Liver (tissue), 9 donors: ENCODE data around the gene GPT2. TPM values are rescaled to one million over a fixed set of nuclear protein-coding genes. Genes with fewer than 3 reads are reported as not detected.
A peak's percentile ranks its signal among the peaks of the same experiment; 100 is the strongest.

ENCODE experiments used
- DNase-seq: peaks from one replicate; pipeline ENCODE4 v3.0.0-alpha.2; 2017; ENCODE audit warnings: low spot score
- H3K27ac ChIP-seq, 2 donors: one replicate each; pipeline ENCODE4 v1.7.0; 2013; ENCODE audit warnings: inconsistent platforms in 2 of 2, low read length in 2 of 2, control low read depth in 1 of 2, low read depth in 1 of 2, mild to moderate bottlenecking in 1 of 2
- H3K27me3 ChIP-seq, 4 donors: one replicate each; pipeline versions ENCODE4 v1.6.1 to v1.7.0; 2013; ENCODE audit warnings: low read length in 3 of 4, inconsistent platforms in 1 of 4, mild to moderate bottlenecking in 1 of 4, moderate library complexity in 1 of 4; ENCODE audit not compliant: control insufficient read depth in 4 of 4, insufficient read depth in 4 of 4
- H3K36me3 ChIP-seq, 4 donors: one replicate each; pipeline versions ENCODE4 v1.6.1 to v1.7.0; 2013; ENCODE audit warnings: low read length in 3 of 4, mild to moderate bottlenecking in 3 of 4, low read depth in 1 of 4, moderate library complexity in 1 of 4; ENCODE audit not compliant: control insufficient read depth in 4 of 4, insufficient read depth in 3 of 4
- H3K4me1 ChIP-seq, 4 donors: one replicate each; pipeline versions ENCODE4 v1.6.1 to v1.7.0; 2013; ENCODE audit warnings: low read length in 3 of 4, mild to moderate bottlenecking in 3 of 4, moderate library complexity in 1 of 4; ENCODE audit not compliant: control insufficient read depth in 4 of 4, insufficient read depth in 4 of 4
- H3K4me3 ChIP-seq, 3 donors: one replicate each; pipeline versions ENCODE4 v1.6.1 to v1.7.0; 2013; ENCODE audit warnings: low read length in 3 of 3, control low read depth in 1 of 3, low read depth in 1 of 3, mild to moderate bottlenecking in 1 of 3
- H3K9ac ChIP-seq, 2 donors: one replicate each; pipeline ENCODE4 v1.7.0; 2013; ENCODE audit warnings: low read length in 2 of 2, mild to moderate bottlenecking in 2 of 2, moderate library complexity in 2 of 2, control low read depth in 1 of 2, low read depth in 1 of 2
- H3K9me3 ChIP-seq, 4 donors: one replicate each; pipeline versions ENCODE4 v1.6.1 to v1.7.0; 2013; ENCODE audit warnings: low read length in 3 of 4; ENCODE audit not compliant: control insufficient read depth in 4 of 4
- EGR1 ChIP-seq, 2 donors: IDR thresholded peaks; 2 replicates each; pipeline ENCODE4 v1.6.1; 2016 to 2018; ENCODE audit warnings: antibody characterized with exemption in 2 of 2, low read depth in 2 of 2
- FOXA1 ChIP-seq: IDR thresholded peaks from 2 replicates; pipeline ENCODE4 v1.6.1; 2016; ENCODE audit warnings: antibody characterized with exemption
- FOXA2 ChIP-seq: IDR thresholded peaks from 2 replicates; pipeline ENCODE4 v1.6.1; 2016; ENCODE audit warnings: antibody characterized with exemption
- GABPA ChIP-seq, 2 donors: IDR thresholded peaks in 1 of 2; conservative IDR thresholded peaks in 1 of 2; 2 replicates each; pipeline ENCODE4 v1.6.1; 2016; ENCODE audit warnings: antibody characterized with exemption in 2 of 2, mild to moderate bottlenecking in 1 of 2, moderate library complexity in 1 of 2
- HNF4A ChIP-seq, 2 donors: conservative IDR thresholded peaks; 2 replicates each; pipeline ENCODE4 v1.6.1; 2016; ENCODE audit warnings: antibody characterized with exemption in 2 of 2, mild to moderate bottlenecking in 2 of 2
- HNF4G ChIP-seq: IDR thresholded peaks from 2 replicates; pipeline ENCODE4 v1.6.1; 2016; ENCODE audit warnings: antibody characterized with exemption
- JUND ChIP-seq, 2 donors: IDR thresholded peaks; 2 replicates each; pipeline ENCODE4 v1.6.1; 2016; ENCODE audit warnings: antibody characterized with exemption in 2 of 2
- NR2F2 ChIP-seq: IDR thresholded peaks from 2 replicates; pipeline ENCODE4 v1.6.1; 2016; ENCODE audit warnings: antibody characterized with exemption
- RAD21 ChIP-seq, 2 donors: IDR thresholded peaks; 2 replicates each; pipeline ENCODE4 v1.6.1; 2016; ENCODE audit warnings: antibody characterized with exemption in 2 of 2, mild to moderate bottlenecking in 2 of 2
- RXRA ChIP-seq, 2 donors: IDR thresholded peaks; 2 replicates each; pipeline ENCODE4 v1.6.1; 2017 to 2018; ENCODE audit warnings: antibody characterized with exemption in 2 of 2, mild to moderate bottlenecking in 1 of 2
- SP1 ChIP-seq: IDR thresholded peaks from 2 replicates; pipeline ENCODE4 v1.6.1; 2018; ENCODE audit warnings: antibody characterized with exemption, mild to moderate bottlenecking
- WGBS: extraction: QIAGEN DNeasy Blood & Tissue Kit; methylation state at CpG from one replicate; pipeline ENCODE4 v1.1.7; 2013; 5-methylcytosine and 5-hydroxymethylcytosine counted together
- polyA plus RNA-seq, 2 donors: library from polyadenylated mRNA; stranded (reverse) in 1 of 2; unstranded in 1 of 2; fragments of 200-250 nt in 1 of 2; fragments of >200 nt in 1 of 2; fragmentation: Nextera tagmentation in 1 of 2; extraction: Ambion mirVana in 1 of 2; gene quantifications; one replicate each; pipeline versions ENCODE4 v1.2.1 to v1.2.3, GENCODE V29; 2013 to 2015
- total RNA-seq, 2 donors: library from RNA; depleted of rRNA; stranded (reverse); fragments of >200 nt; gene quantifications; one replicate each; pipeline ENCODE4 v1.2.3, GENCODE V29; 2014
- TF ChIP-seq, protein P1 (sequence below): fragments of 150-350 bp; IDR thresholded peaks from 2 replicates; pipeline ENCODE4 v1.5.1; 2017; ENCODE audit warnings: improper control_type of control experiment, low read depth, low read length; ENCODE audit not compliant: missing input control
- TF ChIP-seq, protein P2 (sequence below): IDR thresholded peaks from 2 replicates; pipeline ENCODE4 v1.6.1; 2016; ENCODE audit warnings: antibody characterized with exemption
- TF ChIP-seq, protein P3 (sequence below): IDR thresholded peaks from 2 replicates; pipeline ENCODE4 v1.6.1; 2016; ENCODE audit warnings: antibody characterized with exemption
- TF ChIP-seq, protein P4 (sequence below): IDR thresholded peaks from 2 replicates; pipeline ENCODE4 v1.6.1; 2016; ENCODE audit warnings: antibody characterized with exemption, mild to moderate bottlenecking
- donor health status: healthy.
- donor health status: healthy.
- donor health status: healthy.
- donor health status: healthy.
- donor health status: healthy.

The GPT2 gene
- total and polyA plus RNA-seq, 4 donors: 6.8 to 78.3 (median 47.0) TPM

DNA sequence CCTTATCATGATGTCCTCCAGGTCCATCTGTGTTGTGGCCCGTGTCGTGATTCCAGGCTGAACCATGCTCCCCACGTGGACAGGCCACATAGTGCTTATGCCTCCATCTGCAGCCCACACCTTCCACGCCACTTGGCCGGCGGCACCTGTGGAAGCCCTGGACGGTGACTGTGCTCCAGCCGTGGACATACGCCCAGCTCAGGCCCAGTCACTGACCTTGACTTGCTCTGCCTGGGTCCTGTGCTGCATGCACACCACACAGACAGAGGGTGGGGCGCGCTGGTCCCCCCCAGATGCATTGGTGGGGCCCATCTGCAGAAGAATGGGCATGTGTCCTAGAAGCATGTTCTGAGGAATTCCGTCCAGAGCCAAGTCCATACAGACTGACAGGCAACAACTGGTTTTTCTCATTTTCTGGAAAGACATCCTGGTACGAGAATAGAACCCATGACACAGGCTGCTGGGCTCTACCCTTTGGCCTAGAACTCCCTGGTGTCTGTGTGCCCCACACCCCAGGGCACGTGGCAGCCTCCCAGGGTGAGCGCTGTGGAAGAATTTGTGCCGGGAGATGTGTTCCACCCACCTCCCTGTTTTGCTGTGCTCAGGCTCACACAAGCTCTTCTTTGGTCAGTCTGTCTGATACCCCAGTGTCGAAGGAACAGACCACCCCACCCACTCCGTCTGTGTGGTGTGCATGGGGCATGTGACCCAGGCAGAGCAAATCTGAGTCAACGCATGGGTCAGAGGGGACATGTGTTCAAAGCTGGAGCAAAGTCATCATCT lies 39.5 kb downstream of the GPT2 start:
- Histone ChIP-seq H3K9ac (no peak overlapping the region), H3K27ac (no peak overlapping the region), H3K36me3 (peaks cover 30 to 61% (median 47%) of the 10 kb centered on the region in 4 donors), H3K9me3 (no peaks in the 10 kb centered on the region), H3K4me3 (no peak overlapping the region), H3K27me3 (no peaks in the 10 kb centered on the region), H3K4me1 (peaks cover 5 to 22% (median 15%) of the 10 kb centered on the region in 4 donors)
- no peak for TF ChIP-seq HNF4A (conservative IDR thresholded peaks at IDR 0.05)
- TF ChIP-seq NR2F2: peak; percentile 27
- no peak for DNase-seq
- 87% methylated on average over 19 of the region's 19 CpGs for WGBS

DNA sequence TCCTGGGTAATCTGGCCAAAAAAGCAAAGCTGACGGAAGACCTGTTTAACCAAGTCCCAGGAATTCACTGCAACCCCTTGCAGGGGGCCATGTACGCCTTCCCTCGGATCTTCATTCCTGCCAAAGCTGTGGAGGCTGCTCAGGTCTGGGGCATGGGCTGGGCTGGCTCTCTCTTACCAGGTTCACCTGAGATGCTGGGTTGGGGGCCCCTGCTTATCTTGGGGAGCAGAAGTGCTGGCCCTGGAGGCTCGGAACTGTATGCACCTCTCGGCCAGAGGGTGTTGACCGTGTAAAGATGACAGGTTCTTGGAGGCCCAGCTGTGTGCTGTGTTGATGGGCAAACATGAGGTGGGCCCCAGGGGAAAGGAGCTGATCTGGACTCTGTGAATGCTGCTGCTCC lies 40.2 kb downstream of the GPT2 start:
- H3K4me3 ChIP-seq: no peak overlapping the region
- peaks cover 5 to 16% (median 10%) of the 10 kb centered on the region in 4 donors for H3K4me1 ChIP-seq
- no peak overlapping the region for H3K9ac ChIP-seq
- H3K9me3 ChIP-seq: no peaks in the 10 kb centered on the region
- H3K27ac ChIP-seq: no peak overlapping the region
- no peaks in the 10 kb centered on the region for H3K27me3 ChIP-seq
- WGBS: 86% methylated on average over 6 of the region's 6 CpGs
- TF ChIP-seq FOXA1 (no peak), HNF4A (conservative IDR thresholded peaks at IDR 0.05) (no peak), NR2F2 (no peak), JUND (IDR thresholded peaks at IDR 0.05) (no peak), RXRA (IDR thresholded peaks at IDR 0.05) (no peak), SP1 (no peak), HNF4G (no peak)
- TF ChIP-seq, protein P1, sequence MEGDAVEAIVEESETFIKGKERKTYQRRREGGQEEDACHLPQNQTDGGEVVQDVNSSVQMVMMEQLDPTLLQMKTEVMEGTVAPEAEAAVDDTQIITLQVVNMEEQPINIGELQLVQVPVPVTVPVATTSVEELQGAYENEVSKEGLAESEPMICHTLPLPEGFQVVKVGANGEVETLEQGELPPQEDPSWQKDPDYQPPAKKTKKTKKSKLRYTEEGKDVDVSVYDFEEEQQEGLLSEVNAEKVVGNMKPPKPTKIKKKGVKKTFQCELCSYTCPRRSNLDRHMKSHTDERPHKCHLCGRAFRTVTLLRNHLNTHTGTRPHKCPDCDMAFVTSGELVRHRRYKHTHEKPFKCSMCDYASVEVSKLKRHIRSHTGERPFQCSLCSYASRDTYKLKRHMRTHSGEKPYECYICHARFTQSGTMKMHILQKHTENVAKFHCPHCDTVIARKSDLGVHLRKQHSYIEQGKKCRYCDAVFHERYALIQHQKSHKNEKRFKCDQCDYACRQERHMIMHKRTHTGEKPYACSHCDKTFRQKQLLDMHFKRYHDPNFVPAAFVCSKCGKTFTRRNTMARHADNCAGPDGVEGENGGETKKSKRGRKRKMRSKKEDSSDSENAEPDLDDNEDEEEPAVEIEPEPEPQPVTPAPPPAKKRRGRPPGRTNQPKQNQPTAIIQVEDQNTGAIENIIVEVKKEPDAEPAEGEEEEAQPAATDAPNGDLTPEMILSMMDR: no peak
- TF ChIP-seq, protein P2, sequence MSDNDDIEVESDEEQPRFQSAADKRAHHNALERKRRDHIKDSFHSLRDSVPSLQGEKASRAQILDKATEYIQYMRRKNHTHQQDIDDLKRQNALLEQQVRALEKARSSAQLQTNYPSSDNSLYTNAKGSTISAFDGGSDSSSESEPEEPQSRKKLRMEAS: no peak
- DNase-seq: no peak
- peaks cover 35 to 66% (median 51%) of the 10 kb centered on the region in 4 donors for H3K36me3 ChIP-seq

DNA sequence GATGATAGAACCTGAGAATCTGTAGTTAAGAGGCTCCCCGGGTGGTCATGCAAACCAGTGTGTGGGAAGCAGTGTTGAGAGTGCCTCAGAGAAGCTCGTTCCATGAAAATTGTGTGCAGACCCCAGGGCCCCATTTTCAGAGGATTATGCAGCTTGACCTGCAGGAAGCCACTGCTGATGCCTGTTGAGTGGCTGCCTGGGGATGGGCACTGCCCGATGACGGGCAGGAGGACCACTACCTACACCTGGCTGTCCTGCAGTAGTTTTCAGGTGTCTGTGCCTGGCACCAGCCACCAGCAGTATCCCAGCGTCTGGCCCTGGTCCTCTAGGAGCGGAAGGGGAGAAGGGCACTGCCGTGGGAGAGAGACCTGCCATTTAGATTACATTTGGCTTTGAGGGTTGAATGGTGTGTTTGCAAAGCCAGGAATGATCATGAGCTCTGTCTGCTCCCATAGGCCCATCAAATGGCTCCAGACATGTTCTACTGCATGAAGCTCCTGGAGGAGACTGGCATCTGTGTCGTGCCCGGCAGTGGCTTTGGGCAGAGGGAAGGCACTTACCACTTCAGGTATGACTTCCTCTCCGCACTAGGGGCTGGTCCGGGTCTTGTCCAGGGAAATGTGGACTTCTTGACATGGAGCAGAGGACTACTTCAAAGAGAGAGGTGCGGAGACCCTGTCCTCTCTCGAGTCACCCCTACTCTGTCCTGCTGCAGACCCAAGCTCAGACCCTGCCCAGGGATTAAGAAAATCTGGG lies 42.5 kb downstream of the GPT2 start:
- DNase-seq: no peak
- 96% methylated on average over 13 of the region's 13 CpGs for WGBS
- TF ChIP-seq, protein P1: no peak
- TF ChIP-seq SP1: no peak
- no peak for TF ChIP-seq GABPA (IDR thresholded peaks at IDR 0.05 in 1 of 2, conservative IDR thresholded peaks at IDR 0.05 in 1 of 2)
- TF ChIP-seq NR2F2: no peak
- no peak for TF ChIP-seq EGR1 (IDR thresholded peaks at IDR 0.05; ENCODE audit: low read depth in 2 of 2)
- TF ChIP-seq FOXA2: no peak
- no peak for TF ChIP-seq RAD21 (IDR thresholded peaks at IDR 0.05)
- no peak for TF ChIP-seq JUND (IDR thresholded peaks at IDR 0.05)
- TF ChIP-seq, protein P3, sequence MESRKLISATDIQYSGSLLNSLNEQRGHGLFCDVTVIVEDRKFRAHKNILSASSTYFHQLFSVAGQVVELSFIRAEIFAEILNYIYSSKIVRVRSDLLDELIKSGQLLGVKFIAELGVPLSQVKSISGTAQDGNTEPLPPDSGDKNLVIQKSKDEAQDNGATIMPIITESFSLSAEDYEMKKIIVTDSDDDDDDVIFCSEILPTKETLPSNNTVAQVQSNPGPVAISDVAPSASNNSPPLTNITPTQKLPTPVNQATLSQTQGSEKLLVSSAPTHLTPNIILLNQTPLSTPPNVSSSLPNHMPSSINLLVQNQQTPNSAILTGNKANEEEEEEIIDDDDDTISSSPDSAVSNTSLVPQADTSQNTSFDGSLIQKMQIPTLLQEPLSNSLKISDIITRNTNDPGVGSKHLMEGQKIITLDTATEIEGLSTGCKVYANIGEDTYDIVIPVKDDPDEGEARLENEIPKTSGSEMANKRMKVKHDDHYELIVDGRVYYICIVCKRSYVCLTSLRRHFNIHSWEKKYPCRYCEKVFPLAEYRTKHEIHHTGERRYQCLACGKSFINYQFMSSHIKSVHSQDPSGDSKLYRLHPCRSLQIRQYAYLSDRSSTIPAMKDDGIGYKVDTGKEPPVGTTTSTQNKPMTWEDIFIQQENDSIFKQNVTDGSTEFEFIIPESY: no peak
- TF ChIP-seq, protein P4, sequence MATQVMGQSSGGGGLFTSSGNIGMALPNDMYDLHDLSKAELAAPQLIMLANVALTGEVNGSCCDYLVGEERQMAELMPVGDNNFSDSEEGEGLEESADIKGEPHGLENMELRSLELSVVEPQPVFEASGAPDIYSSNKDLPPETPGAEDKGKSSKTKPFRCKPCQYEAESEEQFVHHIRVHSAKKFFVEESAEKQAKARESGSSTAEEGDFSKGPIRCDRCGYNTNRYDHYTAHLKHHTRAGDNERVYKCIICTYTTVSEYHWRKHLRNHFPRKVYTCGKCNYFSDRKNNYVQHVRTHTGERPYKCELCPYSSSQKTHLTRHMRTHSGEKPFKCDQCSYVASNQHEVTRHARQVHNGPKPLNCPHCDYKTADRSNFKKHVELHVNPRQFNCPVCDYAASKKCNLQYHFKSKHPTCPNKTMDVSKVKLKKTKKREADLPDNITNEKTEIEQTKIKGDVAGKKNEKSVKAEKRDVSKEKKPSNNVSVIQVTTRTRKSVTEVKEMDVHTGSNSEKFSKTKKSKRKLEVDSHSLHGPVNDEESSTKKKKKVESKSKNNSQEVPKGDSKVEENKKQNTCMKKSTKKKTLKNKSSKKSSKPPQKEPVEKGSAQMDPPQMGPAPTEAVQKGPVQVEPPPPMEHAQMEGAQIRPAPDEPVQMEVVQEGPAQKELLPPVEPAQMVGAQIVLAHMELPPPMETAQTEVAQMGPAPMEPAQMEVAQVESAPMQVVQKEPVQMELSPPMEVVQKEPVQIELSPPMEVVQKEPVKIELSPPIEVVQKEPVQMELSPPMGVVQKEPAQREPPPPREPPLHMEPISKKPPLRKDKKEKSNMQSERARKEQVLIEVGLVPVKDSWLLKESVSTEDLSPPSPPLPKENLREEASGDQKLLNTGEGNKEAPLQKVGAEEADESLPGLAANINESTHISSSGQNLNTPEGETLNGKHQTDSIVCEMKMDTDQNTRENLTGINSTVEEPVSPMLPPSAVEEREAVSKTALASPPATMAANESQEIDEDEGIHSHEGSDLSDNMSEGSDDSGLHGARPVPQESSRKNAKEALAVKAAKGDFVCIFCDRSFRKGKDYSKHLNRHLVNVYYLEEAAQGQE: no peak
- TF ChIP-seq RXRA (IDR thresholded peaks at IDR 0.05): no peak

More for the DNA sequence above, 42.5 kb downstream of the GPT2 start:
- no peak overlapping the region for H3K9ac ChIP-seq
- no peak overlapping the region for H3K4me3 ChIP-seq
- H3K4me1 ChIP-seq: no peaks in the 10 kb centered on the region
- H3K27ac ChIP-seq: no peak overlapping the region
- no peaks in the 10 kb centered on the region for H3K9me3 ChIP-seq
- no peaks in the 10 kb centered on the region for H3K27me3 ChIP-seq
- H3K36me3 ChIP-seq: peaks cover 45 to 70% (median 55%) of the 10 kb centered on the region in 4 donors
